UCSD-AML1 (cell line): ENCODE results near the gene RPS21.

Experiments used
- DNase-seq: peaks from one replicate; lab custom pipeline; 2025; ENCODE audit not compliant: unreplicated experiment; lab: John Stamatoyannopoulos, UW

The RPS21 gene

DNA sequence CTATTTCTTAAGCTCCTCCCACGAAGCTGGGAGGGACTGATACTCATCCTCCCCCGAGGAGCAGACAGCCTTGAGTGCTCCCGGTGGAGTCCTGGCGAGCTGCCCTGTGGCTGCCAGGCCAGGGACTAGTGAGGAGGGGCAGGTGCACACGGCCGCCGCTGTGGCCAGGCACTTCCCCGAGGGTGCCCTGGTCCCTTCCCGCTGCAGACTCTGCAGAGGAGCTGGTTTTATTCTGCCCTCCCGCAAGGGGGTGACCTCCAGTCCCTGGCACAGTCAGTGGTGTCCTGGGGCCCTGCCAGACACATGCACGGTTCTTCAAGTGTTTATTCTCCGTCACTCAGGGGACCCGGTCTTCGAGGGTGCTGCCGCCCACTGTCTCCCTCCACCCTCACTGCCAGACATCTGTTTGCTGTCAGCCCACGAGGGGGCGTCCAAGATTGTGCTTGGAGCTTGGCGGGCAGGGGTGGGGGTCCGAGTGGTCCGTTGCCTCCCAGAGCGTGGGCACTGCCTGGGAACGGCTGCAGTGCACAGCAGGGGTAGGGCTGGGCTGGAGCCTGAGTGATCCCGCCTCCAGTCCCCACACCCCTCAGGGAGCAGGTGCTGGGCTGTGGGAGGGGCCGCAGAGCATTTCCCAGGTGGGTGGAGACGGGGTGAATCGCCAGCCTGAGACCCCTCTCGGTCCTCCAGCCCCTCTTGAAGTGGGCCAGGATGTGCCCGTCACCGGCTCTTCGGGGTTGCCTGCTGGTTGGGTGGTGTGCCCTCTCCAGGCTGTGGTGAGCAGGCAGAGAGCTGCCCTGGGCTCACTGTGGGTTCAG lies 23.2 kb downstream of the RPS21 start:
- DNase-seq = peak; percentile 46

DNA sequence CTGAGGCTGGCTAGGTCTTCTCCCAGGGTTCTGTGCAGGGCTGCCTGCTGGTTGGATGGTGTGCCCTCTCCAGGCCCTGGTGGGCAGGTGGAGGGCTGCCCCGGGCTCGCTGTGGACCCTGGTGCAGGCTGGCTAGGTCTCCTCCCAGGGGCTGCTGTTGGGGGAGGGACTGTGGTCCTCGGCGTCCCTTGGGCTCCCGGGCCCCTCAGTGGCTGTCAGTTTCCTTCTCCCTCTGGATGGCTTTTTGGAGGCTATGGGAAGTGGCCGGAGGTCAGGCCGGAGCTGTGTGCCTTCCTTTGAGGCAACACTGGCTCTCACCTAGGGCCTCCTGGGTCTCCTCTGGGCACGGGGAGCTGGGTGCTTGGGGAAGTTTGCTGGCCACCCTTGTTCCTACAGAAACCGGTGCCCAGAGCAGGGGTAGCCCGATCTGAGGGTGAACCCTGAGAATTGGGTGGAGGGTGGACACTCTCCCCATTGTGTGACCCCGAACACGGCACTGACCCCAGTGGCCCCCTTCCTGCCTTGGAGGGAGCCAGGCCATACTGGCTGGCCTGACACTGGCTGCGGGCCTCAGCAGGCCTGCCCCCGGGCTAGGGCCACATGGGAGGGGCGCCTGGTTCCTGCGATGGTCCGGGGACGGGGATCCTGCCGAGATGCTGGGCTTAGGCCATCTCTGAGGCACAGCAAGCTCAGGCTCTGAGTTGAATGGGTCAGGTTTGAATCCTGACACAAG lies 24.0 kb downstream of the RPS21 start:
- DNase-seq = no peak

GRCh38 chr20:62411479-62412193 lies 24.7 kb downstream of the RPS21 start:
- no peak for DNase-seq

DNA sequence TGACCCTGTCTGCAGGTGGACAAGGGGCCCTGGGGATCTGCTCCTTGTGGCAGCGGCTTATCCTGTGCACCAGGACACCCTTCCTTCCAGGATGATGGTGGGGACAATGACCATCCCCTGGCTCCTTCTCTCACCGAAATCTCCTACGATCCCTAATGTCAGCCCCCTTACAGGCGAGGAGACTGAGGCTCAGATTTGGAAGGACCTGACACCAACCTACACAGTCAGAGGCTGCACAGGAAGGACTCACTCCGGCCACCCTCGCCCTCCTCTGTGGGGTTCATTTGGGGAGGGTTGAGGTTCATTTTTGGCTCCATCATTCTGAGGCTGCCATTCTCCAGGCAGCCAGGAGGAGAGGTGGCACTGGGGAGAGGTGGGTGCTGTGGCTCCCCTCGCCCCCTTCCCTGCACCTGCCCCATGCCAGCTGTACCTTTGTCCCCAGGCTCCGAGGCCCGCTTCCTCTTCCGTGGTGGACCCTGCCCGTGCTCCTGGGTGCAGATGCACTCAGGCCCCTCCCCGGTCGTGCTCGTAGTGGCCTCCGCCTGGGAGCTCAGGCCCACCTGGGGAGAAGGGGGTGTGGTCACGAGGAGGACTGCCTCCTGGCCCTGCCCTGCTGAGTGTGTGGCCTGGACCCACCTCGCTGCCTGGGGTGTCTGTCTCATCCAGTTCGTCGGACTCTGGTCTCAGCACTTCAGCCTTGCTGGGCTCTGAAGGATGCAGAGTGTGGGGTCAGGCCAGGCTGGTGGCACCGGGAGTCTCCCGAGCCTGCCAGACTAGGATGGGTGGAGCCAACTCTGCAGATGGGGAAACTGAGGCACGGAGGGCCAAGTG lies 25.5 kb downstream of the RPS21 start:
- no peak for DNase-seq

- DNase-seq = no peak
Observed at GRCh38 chr20:62413025-62413570, 26.2 kb downstream of the RPS21 start.

GRCh38 chr20:62413896-62414481 lies 27.1 kb downstream of the RPS21 start:
- DNase-seq = no peak

- no peak for DNase-seq
Observed at GRCh38 chr20:62415354-62416111, 28.6 kb downstream of the RPS21 start.

DNA sequence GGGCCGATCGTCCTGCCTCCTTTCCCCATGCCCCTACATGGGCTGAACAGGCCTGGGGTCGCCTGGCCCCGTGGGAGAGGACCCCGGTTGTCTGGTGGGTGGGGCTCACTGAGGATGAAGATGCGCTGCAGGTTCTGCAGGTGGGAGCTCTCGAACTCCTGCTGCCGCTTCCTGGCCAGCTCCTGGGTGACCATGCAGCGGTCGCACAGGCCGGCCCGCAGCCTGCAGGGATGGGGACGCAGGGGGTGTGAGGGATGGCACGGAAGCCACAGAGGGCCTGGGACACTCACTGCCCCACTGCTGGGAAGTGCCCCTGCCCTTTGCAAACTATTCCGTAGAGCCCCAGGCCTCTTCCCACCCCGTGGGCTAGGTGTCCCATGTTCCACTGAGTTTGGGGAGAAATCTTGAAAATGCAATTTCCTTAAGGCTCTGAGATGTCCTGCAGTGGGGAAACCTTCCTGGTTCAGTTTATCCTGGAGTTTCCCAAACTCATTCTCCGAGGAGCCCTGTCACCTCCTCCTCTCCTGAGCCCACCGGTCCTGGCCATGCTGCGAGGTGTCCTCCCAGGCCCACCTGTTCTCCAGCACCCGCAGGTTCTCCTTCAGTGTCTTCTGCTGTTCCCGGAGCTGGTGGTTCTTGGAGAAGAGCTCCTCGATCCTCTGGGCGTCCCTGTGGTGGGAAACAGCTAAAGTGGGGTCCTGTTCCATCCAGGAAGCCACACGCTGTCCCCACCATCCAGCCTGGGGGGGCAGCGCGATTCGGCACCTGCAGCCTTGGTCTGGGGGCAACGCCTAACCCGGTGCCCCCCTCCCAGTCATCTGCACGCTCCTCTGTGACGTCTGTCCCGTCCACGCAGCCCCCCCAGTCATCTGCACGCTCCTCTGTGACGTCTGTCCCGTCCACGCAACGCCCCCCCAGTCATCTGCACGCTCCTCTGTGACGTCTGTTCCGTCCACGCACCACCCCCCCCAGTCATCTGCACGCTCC lies 30.0 kb downstream of the RPS21 start:
- no peak for DNase-seq

DNA sequence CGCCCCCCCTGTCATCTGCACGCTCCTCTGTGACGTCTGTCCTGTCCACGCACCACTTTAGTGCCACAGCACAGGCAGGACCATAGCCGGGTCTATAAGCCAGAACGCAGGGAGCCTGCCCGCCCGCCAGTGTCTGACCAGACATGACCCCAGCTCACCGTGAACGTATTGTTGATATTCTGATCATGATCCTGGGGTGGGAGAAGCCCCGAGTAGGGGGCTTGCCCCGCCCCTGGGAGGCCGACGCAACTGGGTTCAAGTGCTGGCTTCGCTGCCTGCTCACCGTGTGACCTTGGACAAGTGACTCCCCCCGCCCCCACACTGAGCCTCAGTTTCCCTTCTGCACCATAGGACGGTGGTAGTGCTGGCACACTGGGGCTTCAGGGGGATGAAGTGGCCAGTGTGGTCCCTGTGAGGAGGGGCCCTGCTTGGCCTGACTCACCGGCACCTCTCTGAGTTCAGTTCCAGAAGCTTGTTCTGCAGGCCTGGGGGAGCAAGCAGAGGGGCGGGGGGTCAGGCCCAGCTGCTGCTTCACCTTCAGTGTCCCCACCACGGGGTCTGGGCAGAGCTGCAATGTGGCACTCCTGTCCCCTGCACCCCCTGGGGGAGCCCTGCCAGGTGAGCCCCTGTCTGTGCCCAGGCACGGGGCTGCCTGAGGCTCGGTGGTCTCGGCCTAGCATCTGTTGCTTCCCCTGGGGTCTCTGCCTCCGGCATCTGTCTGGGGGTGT lies 31.2 kb downstream of the RPS21 start:
- DNase-seq = no peak

- no peak for DNase-seq
Observed at GRCh38 chr20:62418709-62419487, 32.0 kb downstream of the RPS21 start.

DNA sequence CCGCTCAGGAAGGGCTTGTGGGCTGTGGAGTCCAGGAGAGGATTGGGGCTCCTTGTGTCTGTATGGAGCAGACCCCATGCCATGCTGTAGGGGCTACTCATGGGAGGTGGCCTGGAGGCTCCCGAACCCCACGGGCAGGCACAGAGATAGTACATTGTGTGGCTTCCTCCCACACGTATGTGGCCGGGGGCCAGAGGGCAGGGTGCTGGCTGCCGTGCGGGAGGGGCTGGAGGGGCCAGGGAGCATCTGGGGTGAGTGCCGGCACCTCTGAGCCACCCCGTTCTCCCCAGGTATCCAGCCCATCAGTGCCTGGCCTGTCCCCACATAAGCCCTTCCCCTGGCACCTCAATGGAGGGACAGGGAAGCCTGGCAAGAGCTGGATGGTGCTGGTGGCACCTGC lies 32.9 kb downstream of the RPS21 start:
- no peak for DNase-seq

DNA sequence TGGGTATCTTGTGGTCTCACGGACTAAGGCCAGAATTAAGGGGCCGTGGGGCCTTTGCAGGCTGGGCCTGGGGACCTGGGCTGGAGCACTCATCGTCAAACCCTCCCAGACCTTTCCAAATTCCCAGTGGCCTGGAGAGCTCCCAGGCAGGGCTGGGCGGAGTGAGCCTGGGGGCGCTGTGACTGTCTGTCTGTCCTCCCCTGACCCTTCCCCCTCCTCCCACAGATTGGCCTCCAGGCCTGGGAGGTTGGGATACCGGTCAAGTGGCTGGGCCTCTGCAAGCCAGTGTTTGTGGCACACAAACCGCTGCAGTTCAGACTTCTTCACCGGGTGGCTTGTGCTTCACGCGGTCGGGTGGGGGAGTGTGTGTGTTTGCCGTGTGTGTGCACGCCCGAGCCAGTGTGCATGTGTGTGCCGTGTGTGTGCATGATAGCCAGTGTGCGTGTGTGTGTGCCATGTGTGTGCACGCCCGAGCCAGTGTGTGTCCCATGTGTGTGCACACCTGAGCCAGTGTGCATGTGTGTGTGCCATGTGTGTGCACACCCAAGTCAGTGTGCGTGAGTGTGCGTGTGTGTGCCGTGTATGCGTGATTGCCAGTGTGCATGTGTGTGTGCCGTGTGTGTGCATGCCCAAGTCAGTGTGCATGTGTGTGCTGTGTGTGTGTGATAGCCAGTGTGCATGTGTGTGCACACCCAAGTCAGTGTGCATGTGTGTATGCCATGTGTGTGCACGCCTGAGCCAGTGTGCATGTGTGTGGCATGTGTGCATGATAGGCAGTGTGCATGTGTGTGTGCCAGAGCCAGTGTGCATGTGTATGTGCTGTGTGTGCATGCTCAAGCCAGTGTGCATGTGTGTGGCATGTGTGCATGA lies 34.2 kb downstream of the RPS21 start:
- DNase-seq = no peak

GRCh38 chr20:62421716-62421990 lies 34.8 kb downstream of the RPS21 start:
- no peak for DNase-seq

GRCh38 chr20:62422636-62423325 lies 35.9 kb downstream of the RPS21 start:
- no peak for DNase-seq

- DNase-seq = no peak
Observed at GRCh38 chr20:62423326-62423706, 36.4 kb downstream of the RPS21 start.
